Limb (tissue), 2 donors: ENCODE results near the gene TBX5.

Source experiments
- DNase-seq, 2 donors: peaks; one replicate each; pipeline ENCODE4 v3.0.0-alpha.2; 2016; ENCODE audit errors: extremely low spot score in 2 of 2

The TBX5 gene

DNA sequence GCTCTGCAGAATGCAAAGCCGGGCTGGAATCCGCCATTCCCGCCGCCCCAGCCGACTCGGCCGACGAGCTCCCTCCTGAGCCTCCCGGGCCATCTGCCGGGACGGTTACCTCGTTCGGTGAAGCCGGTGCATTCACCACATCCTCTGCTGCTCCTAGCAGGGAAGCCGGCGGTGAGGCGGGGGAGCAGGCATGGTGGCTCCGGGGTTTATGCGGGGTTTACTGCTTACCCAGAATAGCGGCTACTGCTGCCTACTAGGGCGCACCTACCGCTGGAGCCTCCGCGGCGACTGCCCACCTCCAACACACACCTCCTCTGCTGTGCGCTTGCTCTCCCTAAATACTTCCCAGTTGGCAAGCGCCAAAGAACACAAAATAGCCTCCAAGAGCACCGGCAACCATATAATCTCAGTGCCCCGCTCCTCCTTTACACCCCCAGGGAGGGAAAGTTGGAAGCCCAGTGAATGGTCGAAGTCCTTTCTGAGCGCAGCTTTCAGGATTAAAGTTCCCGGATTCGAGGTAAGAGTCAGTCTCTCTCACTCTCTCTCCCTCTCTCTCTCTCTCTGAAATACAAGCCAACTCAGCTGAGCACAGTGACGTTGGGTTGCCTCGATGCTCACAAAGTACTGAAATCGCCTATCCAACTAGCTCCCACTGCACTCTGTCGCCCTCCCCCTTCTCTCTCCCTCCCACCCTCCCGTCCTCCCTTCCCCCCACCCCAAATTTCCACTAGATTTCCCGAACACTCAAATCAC, at the start of gene TBX5:
Gene TBX5 (minus strand): TSS at position 626 of the 753 bp plus-strand sequence. CDS start 2,246 bp downstream, outside the sequence.
- DNase-seq, result peak; percentile 60 to 76

GRCh38 chr12:114451657-114452056, 45.7 kb upstream of the TBX5 start:
- no peak for DNase-seq

DNA sequence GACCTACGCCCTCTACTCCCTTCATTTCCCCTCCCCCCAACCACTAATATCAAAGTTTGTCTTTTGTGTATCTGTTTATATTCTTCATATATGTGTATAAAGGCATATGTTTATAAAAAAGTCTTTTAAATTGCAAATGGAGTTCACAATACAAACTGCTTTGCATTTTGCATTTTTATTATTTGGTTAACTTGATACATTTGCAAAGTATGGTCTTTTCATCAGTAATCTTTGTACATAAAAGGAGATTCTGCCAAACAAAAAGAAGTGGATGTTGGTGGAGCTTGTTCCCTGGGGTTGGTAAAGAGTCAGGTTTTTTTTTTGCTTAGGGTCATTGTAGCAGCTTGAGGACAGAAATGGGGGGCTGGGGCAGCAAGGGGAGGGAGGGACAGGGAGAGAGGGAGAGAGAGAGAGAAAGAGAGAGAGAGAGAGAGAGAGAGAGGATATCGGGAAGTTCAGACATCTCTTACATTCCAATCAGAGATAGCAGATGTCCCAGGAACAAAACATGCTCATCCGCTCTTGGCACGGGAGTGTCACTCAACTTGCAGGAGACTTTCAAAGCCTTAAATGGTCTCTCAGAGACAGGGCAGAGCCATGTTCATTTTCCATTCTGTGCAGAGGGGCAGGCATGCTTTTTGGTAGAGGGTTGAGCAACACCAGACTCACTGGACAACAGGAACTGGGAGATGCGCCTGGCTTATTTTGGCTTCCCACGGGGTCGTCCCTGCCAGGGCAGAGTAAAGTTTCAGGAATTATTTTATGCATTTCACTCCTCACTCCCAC, 44.8 kb upstream of the TBX5 start:
- DNase-seq, result no peak

- no peak for DNase-seq
Observed at GRCh38 chr12:114450019-114450418, 44.1 kb upstream of the TBX5 start.

GRCh38 chr12:114448618-114448933, 42.6 kb upstream of the TBX5 start:
- no peak for DNase-seq

DNA sequence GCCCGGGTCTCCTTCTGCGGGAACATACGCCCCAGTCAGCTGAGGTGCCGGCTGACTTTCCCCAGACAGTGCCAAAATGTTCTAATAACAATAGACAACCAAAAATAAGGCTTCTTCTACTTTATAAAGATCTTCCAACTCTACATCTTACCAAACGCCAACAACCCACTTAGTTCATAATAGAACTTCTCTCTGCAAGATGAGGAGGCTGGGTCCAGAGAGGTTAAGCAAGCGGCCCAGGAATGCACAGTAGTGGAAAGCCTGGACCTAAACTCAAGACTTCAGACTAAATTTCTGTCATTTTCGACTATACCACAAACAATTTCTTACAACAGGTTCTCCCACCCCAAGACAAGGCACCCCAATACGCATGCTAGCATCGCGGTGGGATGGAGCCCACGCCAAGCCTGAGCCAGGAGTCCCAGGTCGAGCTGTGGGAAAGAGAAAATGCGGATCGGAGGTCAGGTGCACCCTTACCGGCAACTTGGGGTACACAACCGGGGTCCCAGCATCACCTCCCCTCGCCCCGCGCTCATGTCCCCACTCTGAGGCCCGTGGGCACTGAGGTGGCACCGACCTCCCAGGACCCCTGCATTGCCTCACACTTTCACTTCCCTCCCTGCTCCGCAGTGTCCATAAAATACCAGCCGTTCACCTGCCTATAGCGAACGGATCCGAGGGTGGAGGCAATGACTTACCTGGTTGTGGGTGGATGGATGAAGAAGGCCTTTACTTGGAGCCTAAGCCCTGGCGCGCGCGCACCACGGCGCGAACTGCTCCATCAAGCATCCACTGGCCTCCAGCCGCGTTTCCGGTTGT, 42.1 kb upstream of the TBX5 start:
- DNase-seq, result no peak

DNA sequence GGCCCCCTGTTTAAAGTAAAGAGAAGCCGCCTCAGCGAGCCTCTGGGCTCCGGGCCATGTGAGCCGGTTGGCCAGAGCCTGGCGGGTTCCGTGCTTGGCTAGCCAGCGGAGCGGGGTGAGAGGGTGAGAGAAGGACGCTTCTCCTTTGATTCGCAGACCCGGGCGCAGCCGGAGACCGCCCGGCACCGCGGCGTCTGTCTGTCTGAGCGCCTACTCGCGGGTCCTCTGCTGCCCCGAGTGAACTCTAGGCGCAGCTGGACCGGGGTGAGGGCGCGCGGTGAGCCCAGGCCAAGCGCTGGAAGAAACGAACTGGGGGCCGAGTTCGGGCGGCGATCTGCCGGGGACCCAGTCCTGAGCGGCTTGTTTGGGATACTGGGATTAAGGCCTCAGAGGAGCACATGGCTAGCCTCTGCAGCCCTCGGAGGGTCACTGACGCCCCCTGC, 41.4 kb upstream of the TBX5 start:
- DNase-seq, result no peak

DNA sequence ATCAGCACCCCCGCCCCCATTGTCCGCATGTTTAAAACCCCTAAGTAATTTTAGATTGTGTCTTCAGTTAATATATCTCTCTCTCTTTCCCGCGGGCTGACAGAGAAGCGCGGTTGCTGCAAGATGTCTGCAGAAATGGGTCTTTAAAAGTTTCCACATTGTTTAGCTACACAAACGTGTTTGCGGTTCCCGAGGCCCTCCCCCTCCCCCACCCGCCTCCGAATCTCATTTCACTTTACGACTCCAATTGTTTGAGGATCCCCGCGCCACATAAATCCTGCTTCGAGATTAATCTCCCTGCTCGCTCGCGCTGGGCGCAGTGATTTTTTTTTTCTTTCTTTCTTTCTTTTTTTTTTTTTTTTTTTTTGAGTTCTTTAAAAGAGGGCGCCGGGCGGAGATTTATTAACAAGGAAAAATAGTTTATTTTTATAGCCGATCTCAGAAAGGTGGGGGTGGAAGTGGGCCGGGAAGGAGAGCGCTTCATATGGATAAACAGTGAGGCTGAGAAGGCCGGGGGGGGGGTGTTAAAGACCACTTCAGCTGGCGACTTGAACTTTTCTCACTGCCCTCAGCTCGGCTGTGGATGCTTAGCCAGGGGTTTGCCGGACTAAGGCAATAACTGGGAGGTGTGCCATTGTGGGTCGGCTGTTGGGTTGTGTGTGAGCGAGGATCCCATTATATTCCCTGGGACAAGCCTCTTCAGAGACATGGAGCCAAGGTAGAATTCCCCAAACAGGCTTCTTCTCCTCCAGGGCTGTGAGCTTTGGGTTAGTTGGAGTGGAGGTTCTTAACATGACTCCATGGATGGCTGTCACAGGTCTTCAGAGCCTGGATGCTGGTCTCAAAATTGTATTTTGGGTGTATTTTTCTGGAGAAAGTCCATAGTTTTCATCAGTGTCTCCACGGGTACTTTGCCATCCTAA, 39.7 kb upstream of the TBX5 start:
- DNase-seq, result no peak

DNA sequence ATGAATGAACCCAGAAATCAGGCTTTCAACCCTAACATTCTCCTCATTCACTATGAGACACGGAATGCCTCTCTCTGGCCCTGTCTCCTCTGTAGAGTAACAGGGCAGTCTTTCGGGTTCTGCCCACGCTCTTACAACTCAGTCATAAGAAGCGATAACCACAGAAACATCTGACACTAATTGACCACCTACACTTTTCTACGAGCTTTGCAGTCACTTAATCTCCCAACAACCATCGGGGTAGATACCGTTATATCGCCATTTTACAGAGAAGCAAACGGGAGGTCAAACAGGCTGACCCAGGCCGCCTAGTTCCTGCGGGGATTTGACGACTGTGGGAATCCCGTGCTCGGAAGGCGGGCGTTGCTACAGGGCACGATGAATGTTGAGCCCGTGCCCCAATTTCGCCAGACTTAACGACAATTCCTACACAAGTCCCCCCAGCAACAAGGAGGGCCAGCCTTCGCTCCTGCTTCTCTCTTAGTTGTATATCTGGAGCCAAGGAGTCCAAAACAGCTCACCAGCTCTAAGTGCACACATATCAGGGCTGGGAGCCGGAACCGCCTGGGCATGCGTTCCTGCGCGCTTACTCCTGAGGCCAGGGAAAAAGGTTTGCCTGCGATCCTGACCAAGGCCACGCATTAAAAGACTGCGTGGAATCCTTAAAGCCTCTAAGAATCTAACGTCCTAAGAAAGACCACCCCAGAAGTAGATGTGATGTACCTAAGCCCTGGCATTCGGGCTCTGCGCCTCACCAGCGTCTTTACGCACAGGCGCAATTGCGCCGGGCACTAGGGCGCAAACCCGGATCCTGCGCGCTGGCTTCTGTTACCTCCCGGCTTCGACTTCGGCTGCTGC, 38.7 kb upstream of the TBX5 start:
- DNase-seq, result no peak

GRCh38 chr12:114443607-114444421, 37.9 kb upstream of the TBX5 start:
- no peak for DNase-seq

DNA sequence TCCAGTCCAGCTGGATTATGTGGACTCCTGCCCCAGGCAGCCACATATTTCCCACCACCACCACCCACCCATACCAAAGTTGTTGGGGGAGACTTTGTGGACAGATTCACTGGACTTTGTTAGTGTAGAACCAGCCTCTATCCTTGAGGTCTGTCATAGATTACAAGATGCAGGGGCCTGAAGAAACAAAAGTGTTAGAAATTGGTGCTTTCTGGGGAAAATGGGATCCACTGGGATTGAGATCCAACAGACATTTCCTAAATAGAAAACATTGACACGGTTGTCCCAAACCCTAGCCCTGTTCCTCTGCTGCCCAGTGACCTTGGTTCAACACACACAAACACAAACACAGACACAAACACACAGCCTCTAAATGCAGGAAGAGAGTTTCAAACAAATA, 36.6 kb upstream of the TBX5 start:
- no peak for DNase-seq

DNA sequence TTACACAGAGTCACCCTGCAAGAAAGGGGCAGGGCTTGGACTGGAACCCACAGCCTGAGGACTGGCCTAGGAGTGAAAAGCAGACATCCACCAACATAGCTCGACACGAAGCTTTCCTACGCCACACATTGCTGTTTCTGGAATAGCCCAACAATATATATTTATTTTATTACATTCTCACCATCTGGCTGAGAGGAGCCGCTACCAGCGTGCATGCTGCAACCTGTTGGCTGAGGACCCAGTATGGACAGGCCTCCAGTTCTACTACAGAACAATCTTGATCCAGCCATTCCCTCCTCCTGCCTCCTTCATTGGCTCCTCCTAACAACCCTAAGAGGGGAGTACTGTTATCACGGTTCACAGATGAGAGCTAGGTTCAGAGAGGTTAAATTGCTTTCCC, 35.6 kb upstream of the TBX5 start:
- DNase-seq, result no peak

DNA sequence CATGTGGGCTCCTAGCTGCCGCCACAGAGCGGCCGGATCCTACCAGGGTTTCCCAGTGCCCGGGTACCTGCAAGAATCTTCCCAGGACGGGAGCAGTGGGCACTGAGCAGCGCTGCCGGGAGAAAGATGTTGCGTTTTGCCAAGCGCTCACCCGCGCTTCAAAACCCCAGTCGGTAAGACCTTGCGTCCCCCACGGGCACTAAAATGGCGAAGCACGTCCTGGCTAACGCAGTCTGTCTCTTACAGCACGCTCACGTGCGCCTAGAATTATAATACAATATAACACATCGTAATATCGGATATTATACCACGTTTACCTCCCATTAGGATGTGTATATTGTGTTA, 35.1 kb upstream of the TBX5 start:
- no peak for DNase-seq

DNA sequence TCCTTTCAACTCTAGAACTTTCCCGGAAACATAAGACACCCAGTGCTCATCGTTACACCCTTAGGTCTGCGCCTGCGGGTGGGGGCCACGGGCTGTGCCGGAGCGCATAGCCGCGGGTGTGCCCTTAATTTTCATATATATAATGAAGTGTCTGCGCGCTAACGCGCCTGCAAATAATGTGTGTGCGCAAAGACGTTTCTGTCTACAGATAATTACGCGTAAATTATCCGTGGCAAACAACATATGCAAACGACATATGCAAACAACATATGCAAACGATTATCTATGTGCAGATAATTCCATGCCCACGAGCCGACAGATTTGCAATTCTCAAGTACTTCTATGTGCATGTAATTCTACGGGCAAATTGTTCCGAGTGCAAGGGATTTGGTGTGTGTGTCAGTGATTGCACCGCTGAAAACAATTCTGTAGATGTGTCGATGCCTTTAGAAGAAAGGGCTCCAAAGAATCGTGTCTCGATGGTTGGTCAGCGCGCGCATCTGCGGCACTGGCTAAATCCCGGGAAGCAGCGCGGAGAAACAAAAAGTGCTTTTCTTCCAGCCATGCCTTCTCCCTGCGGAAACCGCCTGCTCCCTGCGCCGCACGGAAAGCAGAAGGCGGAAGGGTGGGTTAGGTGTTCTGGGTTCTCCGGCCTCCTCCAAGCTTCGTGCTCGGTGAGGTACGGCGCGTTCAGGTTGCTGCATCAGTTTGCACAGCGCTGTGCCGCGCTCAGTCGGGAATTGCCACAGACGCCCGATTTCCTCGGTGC, 34.5 kb upstream of the TBX5 start:
- DNase-seq, result no peak

DNA sequence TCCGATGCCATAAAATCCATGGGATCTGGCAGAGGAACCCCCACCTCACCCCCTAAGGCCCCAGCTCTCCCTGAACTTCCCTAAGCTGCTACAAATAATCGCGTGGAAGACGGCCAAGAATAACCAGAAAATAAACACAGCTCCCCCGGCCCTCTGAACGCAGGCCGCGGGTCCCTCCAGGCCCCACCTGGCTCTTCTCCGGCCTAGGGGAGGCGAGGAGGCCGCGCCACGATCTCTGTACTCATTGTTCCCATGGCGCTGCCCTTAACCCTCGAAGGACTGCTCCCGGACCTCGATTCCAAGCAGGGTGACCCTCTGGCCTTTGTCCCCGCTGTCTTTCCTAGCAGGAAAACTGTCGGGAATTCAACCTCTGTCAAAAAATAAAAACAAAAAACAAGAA, 33.9 kb upstream of the TBX5 start:
- DNase-seq, result no peak

DNA sequence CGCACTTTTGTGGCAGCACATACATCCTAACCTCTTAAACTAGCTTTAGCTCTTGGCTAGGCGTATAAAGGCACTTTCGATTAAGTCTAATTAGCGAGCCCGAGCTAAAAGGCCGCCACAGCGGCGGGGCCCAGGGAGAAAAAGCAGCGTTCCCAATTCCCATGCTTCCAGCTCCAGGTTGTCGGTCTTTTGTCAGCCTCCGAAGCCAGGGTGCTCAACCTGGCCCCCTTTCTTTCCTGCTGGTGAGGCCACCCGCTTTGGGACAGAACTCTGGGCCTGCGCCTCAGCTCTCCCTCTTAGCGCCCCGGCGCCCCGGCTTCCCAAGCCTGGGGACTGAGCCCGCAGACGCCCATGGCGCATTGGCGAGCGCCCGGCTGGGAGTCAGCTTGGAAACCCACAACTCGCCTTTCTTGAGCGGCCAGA, 33.3 kb upstream of the TBX5 start:
- DNase-seq, result no peak

- no peak for DNase-seq
Observed at GRCh38 chr12:114438635-114439256, 32.8 kb upstream of the TBX5 start.

GRCh38 chr12:114434341-114434740, 28.4 kb upstream of the TBX5 start:
- no peak for DNase-seq
